Measurements from ENCODE around the gene SIDT2.

DNA sequence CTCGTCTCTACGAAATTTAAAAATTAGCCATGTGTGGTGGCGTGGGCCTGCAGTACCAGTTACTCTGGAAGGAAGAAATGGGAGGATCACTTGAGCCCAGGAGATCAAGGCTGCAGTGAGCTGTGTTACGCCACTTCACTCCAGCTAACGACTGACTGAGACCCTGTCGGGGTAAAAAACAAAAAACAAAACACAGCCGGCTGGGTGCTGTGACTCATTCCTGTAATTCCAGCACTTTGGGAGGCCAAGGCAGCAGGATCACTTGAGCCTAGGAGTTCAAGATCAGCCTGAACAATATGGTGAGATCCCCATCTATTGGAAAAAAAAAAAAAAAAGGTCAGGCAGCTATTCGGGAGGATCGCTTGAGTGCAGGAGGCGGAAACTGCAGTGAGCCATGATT is 32.0 kb upstream of the SIDT2 start:
- TF ChIP-seq, protein P1, sequence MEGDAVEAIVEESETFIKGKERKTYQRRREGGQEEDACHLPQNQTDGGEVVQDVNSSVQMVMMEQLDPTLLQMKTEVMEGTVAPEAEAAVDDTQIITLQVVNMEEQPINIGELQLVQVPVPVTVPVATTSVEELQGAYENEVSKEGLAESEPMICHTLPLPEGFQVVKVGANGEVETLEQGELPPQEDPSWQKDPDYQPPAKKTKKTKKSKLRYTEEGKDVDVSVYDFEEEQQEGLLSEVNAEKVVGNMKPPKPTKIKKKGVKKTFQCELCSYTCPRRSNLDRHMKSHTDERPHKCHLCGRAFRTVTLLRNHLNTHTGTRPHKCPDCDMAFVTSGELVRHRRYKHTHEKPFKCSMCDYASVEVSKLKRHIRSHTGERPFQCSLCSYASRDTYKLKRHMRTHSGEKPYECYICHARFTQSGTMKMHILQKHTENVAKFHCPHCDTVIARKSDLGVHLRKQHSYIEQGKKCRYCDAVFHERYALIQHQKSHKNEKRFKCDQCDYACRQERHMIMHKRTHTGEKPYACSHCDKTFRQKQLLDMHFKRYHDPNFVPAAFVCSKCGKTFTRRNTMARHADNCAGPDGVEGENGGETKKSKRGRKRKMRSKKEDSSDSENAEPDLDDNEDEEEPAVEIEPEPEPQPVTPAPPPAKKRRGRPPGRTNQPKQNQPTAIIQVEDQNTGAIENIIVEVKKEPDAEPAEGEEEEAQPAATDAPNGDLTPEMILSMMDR (IDR thresholded peaks at IDR 0.05 in 2 of 3, conservative IDR thresholded peaks at IDR 0.05 in 1 of 3; ENCODE audit: borderline replicate concordance in 1 of 3, insufficient read depth in 1 of 3, low read depth in 2 of 3, low read length in 2 of 3) = no peak
- TF ChIP-seq EZH2phosphoT487 (IDR thresholded peaks at IDR 0.05; ENCODE audit: borderline replicate concordance) (no peak), ZFX (IDR thresholded peaks at IDR 0.05) (no peak), ZNF274 (IDR thresholded peaks at IDR 0.05; ENCODE audit: low read depth, low read length) (no peak), POLR2A (IDR thresholded peaks at IDR 0.05; ENCODE audit: borderline replicate concordance, extremely low read depth, insufficient read depth, insufficient read length) (no peak), SP1 (IDR thresholded peaks at IDR 0.05; ENCODE audit: low read depth) (no peak), CBX3 (IDR thresholded peaks at IDR 0.05; ENCODE audit: low read depth) (no peak), EZH2 (IDR thresholded peaks at IDR 0.05) (no peak), YY1 (IDR thresholded peaks at IDR 0.05; ENCODE audit: extremely low read depth, insufficient replicate concordance, low read depth, low read length) (no peak), TCF7L2 (IDR thresholded peaks at IDR 0.05; ENCODE audit: borderline replicate concordance, extremely low read depth, insufficient read depth, insufficient read length) (no peak), JUND (IDR thresholded peaks at IDR 0.05) (no peak)
- TF ChIP-seq, protein P2, sequence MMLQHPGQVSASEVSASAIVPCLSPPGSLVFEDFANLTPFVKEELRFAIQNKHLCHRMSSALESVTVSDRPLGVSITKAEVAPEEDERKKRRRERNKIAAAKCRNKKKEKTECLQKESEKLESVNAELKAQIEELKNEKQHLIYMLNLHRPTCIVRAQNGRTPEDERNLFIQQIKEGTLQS (IDR thresholded peaks at IDR 0.05) = no peak
- TF ChIP-seq, protein P3, sequence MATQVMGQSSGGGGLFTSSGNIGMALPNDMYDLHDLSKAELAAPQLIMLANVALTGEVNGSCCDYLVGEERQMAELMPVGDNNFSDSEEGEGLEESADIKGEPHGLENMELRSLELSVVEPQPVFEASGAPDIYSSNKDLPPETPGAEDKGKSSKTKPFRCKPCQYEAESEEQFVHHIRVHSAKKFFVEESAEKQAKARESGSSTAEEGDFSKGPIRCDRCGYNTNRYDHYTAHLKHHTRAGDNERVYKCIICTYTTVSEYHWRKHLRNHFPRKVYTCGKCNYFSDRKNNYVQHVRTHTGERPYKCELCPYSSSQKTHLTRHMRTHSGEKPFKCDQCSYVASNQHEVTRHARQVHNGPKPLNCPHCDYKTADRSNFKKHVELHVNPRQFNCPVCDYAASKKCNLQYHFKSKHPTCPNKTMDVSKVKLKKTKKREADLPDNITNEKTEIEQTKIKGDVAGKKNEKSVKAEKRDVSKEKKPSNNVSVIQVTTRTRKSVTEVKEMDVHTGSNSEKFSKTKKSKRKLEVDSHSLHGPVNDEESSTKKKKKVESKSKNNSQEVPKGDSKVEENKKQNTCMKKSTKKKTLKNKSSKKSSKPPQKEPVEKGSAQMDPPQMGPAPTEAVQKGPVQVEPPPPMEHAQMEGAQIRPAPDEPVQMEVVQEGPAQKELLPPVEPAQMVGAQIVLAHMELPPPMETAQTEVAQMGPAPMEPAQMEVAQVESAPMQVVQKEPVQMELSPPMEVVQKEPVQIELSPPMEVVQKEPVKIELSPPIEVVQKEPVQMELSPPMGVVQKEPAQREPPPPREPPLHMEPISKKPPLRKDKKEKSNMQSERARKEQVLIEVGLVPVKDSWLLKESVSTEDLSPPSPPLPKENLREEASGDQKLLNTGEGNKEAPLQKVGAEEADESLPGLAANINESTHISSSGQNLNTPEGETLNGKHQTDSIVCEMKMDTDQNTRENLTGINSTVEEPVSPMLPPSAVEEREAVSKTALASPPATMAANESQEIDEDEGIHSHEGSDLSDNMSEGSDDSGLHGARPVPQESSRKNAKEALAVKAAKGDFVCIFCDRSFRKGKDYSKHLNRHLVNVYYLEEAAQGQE (IDR thresholded peaks at IDR 0.05; ENCODE audit: low read depth) = no peak
